ENCODE results near the gene TTC22.
A peak's percentile ranks its signal among the peaks of the same experiment; 100 is the strongest.

Gene TTC22

DNA sequence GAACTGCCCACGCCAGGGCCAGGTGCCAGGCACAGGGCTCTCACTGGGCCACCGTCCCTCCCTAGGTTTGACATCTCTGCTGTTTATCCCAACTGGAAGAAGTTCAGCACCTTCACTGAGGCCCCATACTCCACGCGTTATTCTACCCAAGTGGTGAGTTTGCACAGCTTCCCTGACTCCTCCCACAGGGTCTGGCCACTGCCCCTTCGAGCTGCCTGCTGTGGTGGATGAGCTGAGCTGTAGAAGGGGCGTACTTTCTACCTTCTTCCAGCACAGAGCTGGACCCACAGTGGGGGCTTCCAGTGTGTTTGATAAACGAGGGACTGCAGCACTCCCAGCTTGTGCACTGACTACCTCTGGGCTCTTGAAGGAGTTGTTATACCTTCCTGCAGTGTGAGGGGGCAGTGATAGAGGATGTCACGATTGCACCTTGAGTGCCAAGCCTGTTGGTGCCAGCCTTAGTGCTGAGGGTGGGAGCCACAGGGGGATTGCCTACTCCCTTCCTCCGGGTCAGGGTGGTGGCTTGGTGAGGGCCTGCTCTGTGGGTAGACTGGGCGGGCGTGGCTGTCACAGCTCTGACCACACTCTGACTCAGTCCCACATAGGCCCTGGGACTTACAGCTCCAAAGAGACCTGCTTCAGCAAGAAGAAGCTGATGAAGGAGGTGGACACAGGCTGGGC, 5.9 kb upstream of the TTC22 start:
- no peak for DNase-seq

DNA sequence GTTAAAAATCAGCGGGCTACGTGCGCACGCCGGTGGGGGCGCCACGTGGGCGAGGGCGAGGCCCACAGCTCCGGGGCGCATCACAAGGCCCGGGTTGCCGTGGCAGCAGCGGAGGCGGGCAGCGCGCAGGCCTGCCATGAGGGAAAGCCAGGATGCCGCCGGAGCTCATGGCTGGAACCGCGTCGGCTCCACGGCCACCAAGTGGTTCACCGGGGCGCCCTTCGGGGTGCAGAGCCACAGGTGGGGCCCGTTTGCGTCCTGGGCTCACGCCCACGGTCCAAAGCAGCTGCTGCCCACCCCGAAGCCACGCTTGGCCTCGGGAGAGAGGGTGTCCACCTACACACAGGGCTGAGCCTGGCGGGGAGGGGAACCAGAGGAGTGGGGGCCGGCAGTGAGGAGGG, 4.9 kb upstream of the TTC22 start:
- DNase-seq = no peak

DNA sequence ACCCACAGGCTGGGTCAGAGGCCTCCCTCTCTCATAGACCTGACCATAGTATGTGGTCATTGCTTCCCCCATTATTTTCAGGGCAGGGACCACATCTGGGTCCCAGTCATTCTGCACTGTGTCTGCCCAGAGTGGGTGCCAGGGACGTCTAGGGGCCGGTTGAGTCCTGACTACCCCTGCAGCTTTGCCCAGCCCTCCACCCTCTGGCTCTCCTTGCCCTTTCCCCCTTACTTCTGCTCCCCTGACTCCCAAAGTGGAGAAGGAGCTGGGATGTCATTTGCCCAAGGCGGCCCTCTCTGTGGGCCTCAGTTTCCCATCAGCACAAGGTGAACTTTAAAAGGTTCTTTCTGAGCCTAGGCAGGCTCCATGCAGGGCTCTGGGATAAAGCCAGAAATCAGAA, 4.3 kb upstream of the TTC22 start:
- DNase-seq = no peak

DNA sequence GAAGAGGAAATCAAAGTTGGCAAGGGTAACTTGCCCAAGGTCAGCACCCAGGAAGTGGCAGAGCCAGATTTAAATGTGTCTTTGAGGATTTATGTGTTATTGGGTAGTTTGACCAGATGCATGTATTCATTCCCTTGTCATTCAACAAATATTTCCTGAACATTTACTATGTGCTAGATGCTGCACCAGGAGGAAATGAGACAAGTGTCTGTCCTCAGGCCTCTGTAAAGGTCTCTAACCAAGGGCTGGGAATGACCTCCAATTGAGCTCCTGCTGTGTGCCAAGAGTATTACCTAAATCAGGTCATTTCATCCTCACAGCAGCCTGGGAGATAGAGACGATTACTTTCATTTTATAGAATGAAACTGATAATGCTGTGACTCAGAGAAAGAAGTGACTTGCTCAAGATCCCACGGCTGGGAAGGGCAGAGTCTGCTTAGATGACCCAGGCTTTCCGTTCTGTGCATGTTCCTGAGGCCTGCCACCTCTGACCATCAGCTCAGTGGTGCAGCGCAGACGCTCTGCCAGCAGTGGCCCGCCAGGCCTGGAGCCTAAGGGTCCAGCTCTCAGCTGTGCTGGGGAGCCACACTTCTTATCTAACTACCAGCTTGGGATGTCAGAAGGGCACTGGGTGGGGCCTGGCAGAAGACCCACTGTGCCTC, 3.5 kb upstream of the TTC22 start:
- DNase-seq = no peak

DNA sequence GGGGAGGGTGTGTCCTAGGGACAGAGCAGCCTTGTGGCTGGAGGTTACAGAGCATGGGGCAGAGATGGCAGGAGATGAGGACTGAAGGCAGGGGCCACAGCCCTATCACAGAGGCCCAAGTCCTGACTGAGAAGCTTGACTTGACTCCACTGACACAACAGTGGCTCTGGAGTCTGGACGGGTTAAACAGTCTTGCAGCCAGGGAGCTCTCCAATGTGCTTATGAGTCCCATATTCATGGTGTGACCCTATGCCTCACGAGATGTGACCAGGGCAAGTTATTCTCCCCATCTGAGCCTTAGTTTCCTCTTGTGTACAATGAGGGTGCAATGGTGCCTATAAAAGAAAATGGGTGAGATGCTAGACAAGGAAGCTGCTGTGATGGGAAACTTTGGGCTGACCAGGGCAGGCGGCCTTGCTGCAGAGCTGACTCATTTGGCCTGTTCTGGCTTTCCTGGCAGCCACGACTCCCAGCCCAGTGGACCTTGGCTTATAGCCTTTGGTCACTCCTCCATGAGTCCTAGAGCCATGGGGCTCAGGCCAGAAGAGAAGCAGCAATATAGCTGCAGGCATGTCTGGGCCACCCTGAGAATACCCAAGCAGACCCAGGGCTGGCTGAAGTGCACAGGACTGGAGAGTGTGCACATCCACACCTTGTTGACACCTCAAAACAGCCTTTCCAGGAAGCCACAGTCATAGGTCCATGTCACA, 2.8 kb upstream of the TTC22 start:
- peak in 1 of 2 experiments; percentile 17 for DNase-seq

DNA sequence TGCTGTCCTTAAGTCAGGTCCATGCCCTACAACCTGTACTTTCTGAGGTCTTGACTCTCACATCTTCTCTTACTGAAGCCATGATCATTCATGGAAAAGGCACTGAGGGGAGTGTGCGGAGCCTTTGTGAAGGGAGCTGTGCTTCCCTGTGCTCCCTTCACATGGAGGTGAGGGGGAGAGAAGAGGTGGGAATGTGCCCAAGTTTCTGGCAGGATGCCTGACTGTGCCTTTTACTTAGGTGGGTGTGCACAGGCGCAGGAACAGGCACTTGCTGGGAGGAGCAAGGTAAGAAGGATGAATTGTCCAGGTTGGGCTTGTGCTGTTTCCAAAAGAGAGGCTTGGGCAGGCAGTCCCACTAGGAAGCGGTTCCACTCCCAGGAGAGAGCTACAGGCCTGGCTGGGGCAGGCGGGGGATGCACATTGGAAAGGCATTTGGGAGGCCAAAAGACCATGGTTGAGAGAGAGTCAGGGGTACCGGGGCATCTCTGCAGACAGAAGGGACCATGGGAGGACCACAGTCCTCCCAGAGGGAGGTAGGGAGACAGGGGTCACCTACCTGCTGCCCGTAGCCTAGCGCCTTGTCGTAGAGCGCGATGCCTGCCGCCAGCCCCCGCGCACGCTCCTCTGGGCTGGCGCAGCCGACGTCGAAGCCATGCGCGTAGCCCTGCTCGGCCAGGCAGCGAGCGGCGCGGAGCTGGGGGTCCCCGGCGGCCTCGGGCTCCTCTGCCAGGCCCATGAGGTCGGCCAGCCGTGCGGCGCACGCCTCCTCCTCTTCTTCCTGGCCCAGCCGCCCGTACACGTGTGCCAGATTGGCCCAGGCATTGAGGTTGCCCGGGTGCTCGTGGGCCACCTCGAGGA, 853 bp downstream of the TTC22 start:
- DNase-seq = no peak

DNA sequence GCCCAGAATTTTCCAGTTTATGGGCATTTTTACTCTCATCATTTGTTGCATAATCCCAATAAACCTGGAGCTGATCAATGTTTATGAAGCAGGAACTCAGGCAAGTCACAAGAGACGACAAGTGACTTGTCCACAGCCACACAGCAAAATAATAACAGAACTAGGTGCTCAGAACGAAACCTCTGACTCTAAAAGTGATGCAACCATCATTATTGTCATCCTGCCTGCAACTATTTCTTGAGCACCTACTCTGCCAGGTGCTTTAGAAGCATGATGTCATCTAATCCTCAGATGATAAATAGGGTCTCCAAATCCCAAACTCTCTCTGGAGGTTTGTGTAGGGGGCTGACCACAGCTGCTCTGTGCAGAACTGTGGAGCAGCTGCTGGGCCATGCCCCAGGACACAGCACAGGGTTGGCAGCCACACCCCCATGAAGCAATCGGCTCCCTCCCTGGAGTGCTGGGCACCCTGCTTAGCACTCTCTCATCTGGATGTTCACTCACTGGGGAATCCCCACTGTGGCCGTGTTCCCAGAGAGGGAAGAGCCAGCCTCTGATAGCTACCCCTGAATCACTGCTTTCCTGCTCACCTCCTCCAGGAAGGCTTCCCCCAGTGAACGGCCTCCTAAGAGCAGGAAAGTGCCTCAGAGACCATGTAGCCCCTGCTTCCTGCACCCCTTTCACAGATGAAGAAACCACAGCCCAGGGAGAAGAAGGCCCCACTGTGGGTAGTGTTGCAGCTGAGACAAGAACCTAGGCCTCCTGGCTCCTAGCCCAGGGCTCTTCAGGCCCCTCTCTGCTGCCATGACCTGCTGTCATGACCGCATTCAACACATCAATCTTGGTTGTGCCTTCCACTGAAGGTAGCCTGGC, 2.1 kb downstream of the TTC22 start:
- no peak for DNase-seq

DNA sequence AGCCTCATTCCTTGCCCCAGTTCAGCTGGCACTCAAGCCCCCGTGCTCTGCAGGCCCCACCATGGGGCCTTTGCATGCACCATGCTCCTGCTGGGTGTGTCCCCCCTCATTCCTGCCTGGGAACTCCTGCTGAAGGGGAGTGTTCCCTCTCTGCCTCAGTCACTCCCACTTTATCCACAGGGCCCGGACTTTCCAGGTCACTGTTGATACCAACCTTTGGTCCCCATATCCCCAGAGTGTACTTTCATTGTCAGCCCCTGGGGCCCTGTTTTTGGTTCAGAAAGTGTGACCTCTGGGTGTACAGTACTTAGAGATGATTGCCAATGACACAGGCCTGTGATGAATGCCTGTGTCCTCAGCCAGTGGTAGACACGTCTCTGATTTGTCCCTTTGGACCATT, 2.9 kb downstream of the TTC22 start:
- no peak for DNase-seq

DNA sequence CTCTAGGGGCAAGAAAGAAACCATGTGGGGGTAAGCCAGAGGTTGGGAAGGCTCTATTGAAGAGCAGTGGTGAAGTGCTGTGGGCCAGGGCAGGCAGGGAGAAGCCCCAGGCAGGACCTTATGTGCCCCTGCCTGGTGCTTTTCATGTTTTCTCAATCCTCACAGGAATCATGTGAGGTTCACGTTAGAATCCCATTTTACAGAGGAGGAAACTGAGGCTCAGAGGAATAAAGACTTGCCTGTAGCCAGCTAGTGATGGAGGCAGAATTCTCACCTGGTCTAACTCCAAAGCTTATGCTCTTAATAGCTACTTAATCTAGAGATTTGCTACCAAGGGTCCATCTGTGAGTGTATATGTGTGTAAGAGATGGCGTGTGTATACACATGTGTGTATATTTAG, 4.2 kb downstream of the TTC22 start:
- no peak for DNase-seq

DNA sequence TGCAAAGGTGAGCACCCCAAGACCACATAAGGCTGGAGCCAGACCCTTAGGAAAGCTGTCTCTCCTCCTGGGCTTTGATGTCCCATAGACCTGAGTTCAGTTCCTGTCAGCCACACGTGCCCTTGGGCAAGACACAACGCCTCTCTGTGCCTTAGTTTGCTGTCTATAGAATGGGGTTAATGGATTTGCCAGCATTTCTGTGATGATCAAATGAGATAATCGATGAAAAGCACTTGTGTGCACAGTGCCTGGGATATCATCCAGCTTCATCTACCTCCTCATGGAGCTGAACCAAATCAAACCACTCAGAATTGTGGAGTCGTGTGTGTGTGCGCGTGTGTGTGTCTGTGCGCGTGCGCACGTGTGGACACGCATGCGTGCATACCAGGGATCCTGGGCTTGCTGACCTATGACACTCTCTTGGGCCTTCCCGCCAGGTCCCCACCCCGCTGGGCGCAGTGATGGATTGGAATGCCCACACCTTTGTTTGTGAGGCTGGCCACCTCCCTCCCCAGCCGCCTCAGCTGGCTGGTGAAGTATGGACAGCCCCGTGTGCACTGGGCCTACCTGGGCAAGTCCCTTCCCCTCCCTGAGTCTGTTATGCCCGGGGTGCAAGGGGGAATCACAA, 5.2 kb downstream of the TTC22 start:
- DNase-seq = no peak

DNA sequence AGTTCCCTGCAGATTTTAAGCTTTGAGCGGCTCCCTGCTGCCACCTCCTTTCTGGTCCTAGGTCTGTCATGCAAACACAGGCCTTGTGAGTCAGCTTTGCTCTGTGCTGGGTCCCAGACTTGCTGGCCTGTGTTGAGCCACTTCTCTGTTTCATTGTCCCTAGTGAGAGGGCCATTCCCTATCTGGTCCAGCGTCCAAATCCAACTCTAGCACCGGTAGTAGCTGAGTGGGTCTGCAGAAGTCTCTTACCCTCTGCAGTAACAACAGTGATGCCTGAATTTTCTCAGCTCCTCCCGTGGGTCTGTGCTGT, 5.8 kb downstream of the TTC22 start:
- no peak for DNase-seq

DNA sequence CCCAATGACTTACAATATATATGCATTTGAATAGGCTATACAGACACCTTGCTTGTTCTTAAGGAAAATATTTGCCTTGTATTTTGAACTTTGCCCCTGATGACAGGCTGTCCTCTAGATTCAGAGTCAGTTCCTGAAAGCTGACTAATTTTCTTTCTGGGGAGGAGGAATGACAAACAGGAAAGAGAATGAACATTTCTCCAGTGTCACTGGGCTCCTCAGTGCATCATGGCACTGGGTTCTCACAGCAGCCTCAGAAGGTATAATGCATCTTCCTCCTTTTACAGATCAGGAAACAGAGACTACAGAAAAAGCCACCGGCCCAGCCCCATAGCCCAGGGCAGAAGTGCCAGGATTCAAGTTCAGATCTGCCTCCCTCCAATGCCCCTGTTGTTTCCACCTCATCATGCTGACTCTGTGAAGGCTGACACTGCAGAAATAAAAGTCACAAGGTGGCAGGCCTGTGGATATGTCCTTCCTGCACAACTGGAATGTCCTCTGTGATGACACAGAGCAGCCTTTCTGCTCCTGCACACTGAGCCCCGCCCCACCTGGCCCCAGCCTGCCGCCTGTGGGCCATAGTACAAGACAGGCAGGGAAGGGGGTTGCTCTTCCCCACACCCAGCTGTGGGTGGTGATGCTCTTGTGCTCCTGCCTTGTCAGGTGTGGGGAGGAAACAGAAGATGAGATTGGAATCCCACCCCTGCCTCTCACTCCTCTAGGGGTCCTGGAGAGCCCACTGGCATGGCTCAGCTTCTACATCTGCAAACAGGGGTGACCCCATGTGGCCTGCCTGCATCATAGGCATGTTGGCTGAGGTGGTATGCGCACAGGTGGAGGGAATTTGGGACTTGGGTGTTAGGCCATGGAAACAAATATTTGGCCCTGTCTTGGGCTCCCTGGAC, 6.4 kb downstream of the TTC22 start:
- DNase-seq = no peak

DNA sequence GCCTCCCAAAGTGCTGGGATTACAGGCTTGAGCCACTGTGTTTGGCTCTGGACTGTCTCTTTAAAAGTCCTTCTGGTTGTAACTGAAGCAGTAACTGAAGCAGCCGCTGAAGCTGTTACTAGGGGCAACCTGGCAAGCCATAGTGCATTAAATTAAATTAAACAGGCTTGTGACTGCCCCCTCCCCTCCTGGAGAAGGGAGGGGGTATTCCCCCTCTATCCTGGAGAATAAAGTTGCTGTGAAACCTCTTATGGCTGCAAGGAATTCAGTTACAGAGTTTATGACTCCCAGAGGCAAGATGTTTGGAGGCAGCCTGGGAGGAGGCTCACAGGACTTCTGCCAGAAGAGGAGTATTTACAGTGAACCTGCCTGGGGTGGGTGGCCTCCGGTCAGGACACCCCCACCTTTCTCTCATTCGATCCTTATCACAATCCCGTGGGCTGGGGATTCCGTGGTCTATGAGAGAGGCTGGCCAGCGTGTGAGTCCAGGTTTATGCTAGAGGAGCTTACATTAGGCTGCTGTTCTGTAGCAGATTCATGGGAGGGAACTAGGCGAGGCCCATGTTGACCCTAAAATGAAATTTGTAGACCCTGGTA, 8.3 kb downstream of the TTC22 start:
- no peak for DNase-seq

DNA sequence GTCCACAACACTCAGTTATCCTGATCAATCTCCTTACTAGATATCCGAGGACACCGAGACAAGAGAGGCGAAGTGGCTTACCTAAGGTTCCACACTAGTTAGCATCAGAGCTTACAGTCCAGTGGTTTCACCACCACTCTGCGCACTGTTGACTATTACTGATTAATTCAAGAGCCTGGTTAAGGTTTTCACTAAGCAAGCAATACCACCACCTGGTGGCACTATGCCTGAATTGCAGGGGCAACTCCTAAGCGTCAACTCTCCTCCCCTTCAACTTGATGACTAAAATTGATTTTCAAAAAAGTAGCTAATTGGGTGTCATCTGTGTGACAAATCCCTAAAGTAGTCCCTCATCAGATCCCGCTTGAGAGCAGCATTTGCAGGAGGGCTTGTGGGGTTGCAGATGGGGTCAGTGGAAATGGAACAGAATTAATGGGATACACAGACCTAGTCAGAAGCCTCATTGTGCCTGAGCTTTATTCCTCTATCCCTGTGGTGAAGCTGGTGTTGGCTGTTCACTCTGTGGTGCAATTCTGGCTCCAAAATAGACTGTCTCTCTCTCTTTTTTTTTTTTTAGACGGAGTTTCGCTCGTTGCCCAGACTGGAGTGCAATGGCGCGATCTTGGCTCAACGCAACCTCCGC, 9.1 kb downstream of the TTC22 start:
- DNase-seq = peak; percentile 67 to 75

DNA sequence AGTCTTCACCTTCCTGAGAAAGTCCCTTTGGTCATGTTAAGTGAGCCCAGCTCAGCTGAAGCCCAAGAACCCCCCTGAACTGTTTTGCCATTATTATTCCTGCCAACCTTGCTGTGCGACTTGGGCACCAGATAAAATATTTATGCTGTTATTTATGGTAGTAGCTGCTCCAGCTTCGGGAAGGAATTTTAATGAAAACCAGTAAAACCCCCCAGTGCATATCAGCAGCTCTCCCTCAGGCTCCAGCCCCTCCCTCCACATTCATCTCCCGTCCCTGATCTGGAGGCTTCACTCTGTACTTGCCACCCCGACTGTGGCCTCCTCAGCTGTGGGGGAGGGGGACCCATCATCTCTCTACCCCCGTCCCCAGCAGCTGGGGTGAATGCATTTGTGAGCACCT, 12.7 kb downstream of the TTC22 start:
- no peak for DNase-seq

DNA sequence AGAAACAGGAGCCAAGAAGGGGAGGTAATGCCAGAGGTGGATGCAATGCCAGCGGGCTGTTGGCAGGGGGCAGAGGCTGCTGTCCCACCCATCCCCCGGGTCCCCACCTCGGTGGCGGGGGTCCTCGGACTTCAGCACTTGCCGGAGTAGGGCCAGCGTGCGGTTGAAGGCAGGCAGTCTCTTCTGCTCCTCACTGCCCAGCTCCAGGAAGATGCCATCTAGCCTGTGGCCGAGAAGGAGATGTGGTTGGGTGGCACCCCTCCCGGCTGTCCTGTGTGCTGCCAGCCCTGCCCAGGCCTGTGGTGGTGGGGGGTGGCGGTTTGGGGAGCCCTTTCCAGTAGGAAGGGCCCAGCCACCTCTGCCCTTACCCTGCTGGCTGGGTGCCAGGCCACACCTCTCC, 13.5 kb downstream of the TTC22 start:
- no peak for DNase-seq

DNA sequence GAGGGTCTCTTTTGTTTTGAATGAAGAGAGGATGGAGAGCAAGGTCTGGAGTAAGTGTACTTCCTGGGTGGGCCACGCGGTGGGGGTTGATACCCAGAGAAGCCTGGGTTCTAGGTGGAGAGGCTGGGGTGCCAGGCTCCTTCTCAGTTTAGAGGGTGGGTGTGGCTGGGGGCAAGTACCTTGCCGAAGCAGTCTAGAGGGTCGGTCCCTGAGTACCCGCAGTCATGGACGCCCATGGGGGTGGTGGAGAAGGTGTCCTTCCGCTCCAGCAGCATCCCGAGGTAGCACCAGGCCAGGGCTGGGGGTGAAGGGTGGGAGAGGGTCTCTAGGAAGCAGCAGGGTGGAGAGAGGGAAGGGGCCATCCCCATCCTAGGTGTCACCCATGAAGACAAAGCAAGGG, 14.3 kb downstream of the TTC22 start:
- DNase-seq = no peak

DNA sequence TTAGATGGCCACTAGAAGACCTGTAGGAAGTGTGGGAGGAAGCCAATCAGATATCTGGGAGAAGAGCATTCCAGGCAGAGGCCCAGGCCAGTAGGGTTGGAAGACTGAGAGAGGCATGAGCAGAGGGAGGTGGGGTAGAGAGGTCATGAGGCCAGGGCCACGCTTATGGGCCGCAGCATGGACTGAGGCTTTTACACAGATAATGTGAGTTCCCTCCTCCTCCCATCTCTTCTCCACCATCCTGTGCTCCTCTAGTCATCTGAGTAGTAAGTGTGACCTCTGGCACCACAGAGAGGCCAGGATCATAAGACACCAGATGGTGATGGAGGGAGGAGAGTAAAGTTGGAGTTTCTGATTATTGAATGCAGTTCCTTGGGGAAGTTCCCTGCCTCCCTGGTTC, 17.1 kb downstream of the TTC22 start:
- no peak for DNase-seq

DNA sequence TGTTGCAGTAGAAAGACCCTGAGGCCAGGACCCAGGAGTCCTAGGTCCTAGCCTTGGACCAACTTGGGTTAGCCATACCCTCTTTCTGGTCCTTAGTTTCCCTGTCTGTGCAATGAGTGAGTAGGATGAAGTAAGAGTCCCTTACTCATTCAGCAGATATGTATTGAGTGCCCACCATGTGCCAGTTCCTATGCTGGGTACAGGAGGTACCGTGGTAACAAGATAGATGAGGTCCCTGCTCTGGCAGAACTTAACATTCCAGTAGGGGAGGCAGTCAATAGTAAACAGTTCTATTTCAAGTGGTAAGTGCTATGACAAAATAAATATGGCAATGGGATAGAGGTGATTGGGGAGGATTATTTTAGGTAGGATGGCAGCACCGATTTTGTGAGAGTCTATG, 18.5 kb downstream of the TTC22 start:
- no peak for DNase-seq

DNA sequence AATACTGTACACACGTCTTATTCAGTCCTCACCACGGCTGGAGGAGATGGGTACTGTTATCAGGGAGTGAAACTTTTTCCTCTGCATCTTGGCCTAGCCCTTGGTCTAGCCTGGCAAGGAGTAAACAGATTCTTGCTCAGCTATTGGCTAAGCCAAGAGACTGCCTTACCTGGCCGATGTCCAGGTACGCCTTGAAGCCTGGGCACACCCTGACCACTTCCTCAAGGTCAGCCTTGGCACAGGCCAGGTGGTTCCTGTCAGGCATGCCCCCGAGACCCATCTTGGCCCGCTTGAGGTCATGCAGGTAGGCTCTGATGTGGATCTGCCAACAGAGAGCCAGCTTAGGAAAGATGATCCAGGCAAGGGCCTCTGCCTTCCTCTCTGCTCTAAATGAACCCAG, 19.0 kb downstream of the TTC22 start:
- DNase-seq = no peak

Data from Kasumi-1 (cell line).